Skeletal muscle satellite cell (primary cell): Measurements from ENCODE around the gene PPP4R1.

Source experiments
- H3K27me3 ChIP-seq: 2 replicates; pipeline ENCODE4 v1.7.0; 2013; ENCODE audit warnings: low read length; ENCODE audit not compliant: control insufficient read depth, insufficient read depth
- H3K36me3 ChIP-seq: 2 replicates; pipeline ENCODE4 v1.7.0; 2013; ENCODE audit warnings: mild to moderate bottlenecking, control low read depth, low read length; ENCODE audit not compliant: insufficient read depth
- H3K4me1 ChIP-seq: 2 replicates; pipeline ENCODE4 v1.7.0; 2013; ENCODE audit warnings: low read length; ENCODE audit not compliant: control insufficient read depth, insufficient read depth
- H3K4me2 ChIP-seq: 2 replicates; pipeline ENCODE4 v1.7.0; 2013; ENCODE audit warnings: mild to moderate bottlenecking, low read length
- H3K4me3 ChIP-seq: 2 replicates; pipeline ENCODE4 v1.7.0; 2013; ENCODE audit warnings: low read length
- H3K9ac ChIP-seq: 2 replicates; pipeline ENCODE4 v1.7.0; 2013; ENCODE audit warnings: mild to moderate bottlenecking, low read depth, low read length, moderate library complexity
- H3K9me3 ChIP-seq: replicated peaks from 2 replicates; pipeline ENCODE4 v1.7.0; 2013; ENCODE audit warnings: mild to moderate bottlenecking, control low read depth, low read length

The PPP4R1 gene

DNA sequence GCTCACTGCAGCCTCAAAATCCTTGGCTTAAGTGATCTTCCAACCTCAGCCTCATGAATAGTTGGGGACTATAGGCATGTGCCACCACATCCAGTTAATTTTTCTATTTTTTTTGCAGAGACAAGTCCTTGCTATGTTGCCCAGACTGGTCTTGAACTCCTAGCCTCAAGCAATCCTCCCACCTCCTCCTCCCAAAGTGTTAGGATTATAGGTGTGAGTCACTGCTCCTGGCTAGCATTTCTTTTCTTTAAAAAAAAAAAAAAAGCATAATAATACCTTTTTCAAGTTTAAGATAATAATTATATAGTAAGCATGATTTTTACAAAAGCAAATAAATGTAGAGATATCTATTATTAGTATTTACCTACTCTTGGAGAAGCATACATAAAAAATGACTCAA, 36.1 kb downstream of the PPP4R1 start:
- peaks cover 63% of the 10 kb centered on the region for H3K36me3 ChIP-seq
- H3K4me1 ChIP-seq: peaks cover 5% of the 10 kb centered on the region
- no peaks in the 10 kb centered on the region for H3K9me3 ChIP-seq

DNA sequence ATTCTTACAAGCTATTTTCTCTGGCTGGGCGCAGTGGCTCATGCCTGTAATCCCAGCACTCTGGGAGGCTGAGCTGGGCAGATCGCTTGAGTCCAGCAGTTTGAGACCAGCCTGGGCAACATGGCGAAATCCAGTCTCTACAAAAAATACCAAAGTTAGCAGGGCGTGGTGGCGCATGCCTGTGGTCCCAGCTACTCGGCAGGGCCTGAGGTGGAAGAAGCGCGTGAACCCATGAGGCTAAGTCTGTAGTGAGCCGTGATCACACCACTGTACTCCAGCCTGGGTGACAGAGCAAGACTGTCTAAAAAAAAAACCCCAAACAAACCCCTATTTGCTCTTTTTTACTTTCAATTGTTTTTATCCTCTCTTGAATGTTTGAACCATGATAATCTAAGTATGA, 37.0 kb downstream of the PPP4R1 start:
- H3K4me1 ChIP-seq: peaks cover 5% of the 10 kb centered on the region
- H3K9ac ChIP-seq: no peak overlapping the region
- H3K4me3 ChIP-seq: no peak overlapping the region
- no peak overlapping the region for H3K4me2 ChIP-seq
- no peaks in the 10 kb centered on the region for H3K9me3 ChIP-seq
- no peaks in the 10 kb centered on the region for H3K27me3 ChIP-seq
- peaks cover 70% of the 10 kb centered on the region for H3K36me3 ChIP-seq

More for the DNA sequence above, 36.1 kb downstream of the PPP4R1 start:
- no peak overlapping the region for H3K4me2 ChIP-seq
- H3K9ac ChIP-seq: no peak overlapping the region
- no peak overlapping the region for H3K4me3 ChIP-seq
- H3K27me3 ChIP-seq: no peaks in the 10 kb centered on the region

DNA sequence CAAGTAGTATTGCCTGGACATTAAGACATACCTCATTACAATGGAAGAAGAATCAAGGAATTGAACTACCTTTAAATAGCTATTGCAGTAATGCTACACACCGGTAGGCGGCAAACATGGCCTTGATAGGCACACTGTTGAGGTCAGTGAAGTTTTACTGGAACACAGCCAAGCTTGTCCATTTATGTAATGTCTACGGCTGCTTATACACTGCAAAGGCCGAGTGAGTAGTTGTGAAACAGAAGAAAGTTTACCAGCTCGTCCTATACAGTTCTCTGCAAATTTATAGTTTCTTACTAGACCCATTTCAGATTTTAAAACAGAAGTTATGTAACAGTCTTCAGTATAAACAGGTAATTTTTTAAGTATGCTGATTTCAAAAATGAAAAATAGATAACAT, 38.8 kb downstream of the PPP4R1 start:
- peak overlapping the region; percentile 9 for H3K4me2 ChIP-seq
- peaks cover 68% of the 10 kb centered on the region for H3K36me3 ChIP-seq
- no peaks in the 10 kb centered on the region for H3K9me3 ChIP-seq
- H3K4me3 ChIP-seq: no peak overlapping the region
- no peak overlapping the region for H3K9ac ChIP-seq
- H3K27me3 ChIP-seq: no peaks in the 10 kb centered on the region
- H3K4me1 ChIP-seq: peaks cover 5% of the 10 kb centered on the region

DNA sequence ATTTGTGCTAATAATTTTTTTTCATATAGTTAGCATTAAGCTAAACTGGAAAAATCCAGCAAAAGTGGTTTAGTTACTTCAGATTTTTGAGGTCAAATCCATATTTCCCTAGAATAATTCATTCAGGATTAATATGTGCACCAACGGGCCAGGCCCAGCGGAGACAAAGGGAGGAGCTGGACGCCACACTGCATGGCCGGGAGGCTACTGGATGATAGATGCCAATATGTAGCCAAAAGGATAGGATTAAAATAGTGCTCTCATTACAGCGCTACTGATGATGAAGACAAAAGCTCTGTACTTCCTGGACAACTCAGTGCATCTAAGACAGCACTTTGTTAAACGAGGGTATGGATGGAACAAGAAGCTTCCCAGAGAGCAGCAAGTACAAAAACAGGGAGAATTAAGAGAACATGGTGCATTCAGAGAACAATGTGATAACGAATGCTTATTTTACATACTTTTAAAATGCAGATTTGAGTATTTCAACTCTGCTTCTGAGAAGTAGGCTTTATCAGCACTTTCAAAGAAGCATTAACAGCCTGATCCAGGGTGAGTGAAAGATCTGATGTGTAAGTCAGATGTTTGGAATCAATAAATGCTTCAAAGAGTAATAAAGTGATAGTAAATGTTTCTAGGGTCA, 39.8 kb downstream of the PPP4R1 start:
- Histone ChIP-seq H3K27me3 (no peaks in the 10 kb centered on the region), H3K4me3 (no peak overlapping the region), H3K4me1 (peaks cover 5% of the 10 kb centered on the region), H3K36me3 (peaks cover 73% of the 10 kb centered on the region), H3K9ac (no peak overlapping the region), H3K9me3 (no peaks in the 10 kb centered on the region), H3K4me2 (no peak overlapping the region)

DNA sequence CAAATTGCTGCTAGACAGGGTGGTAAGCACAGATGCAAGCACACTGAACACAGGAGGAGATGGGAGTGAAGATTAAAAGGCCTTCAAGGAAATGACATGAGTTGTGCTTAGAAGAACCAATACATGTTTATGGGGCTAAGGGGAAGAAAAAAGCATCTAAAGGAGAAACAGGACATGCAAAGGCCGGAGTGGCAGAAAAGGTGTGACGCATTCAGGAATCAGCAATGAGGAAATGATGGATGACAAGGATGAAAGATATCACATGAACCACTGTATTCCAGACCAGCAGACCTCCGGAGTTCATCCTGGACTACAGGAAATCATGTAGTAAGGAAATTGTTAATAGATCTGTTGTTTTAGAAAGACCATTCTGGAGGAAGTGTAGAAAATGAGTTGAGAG, 42.8 kb downstream of the PPP4R1 start:
- H3K36me3 ChIP-seq: peaks cover 76% of the 10 kb centered on the region
- no peak overlapping the region for H3K4me2 ChIP-seq
- no peak overlapping the region for H3K4me3 ChIP-seq
- H3K4me1 ChIP-seq: peaks cover 5% of the 10 kb centered on the region
- H3K27me3 ChIP-seq: no peaks in the 10 kb centered on the region
- H3K9ac ChIP-seq: no peak overlapping the region
- H3K9me3 ChIP-seq: no peaks in the 10 kb centered on the region

DNA sequence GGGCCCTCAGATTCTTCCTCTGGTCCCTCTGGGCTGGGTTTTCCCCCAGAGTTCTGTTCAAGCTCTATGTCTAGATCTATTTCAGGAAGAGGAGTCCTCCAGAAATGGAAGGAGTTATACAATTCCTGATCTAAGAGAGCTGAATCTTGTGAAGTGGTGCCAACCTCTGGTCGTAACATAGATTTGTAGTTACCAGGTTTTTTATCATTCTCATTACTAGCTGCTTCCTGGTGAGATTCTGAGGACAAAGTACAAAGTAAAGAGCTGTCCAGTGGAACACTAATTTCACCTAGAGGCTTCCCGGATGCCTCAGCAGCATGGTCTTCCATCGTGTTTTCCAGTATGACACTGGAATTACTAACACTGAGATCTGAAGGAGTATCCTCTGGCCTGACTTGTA, 44.1 kb downstream of the PPP4R1 start:
- peaks cover 75% of the 10 kb centered on the region for H3K36me3 ChIP-seq
- no peak overlapping the region for H3K9ac ChIP-seq
- H3K27me3 ChIP-seq: no peaks in the 10 kb centered on the region
- no peak overlapping the region for H3K4me2 ChIP-seq
- H3K9me3 ChIP-seq: no peaks in the 10 kb centered on the region
- H3K4me1 ChIP-seq: no peaks in the 10 kb centered on the region
- H3K4me3 ChIP-seq: no peak overlapping the region

DNA sequence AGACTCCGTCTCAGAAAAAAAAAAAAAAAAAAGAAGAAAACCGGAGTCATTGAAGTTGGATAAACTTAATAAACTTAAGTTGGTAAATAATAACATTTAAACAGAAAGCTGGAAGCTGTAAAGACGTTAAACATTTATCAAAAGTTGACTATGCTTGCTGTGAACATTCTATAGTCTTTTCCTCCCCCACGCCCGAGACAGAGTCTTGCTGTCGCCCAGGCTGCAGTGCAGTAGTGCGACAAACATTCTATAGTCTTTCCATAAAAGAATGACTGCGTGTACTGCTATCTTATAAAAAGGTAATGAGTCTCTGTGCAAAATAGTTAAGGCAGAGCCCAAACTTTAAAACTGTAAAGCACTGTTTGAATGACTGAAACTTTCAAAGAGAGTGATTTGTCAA, 45.2 kb downstream of the PPP4R1 start:
- Histone ChIP-seq H3K9me3 (no peaks in the 10 kb centered on the region), H3K27me3 (no peaks in the 10 kb centered on the region), H3K36me3 (peaks cover 70% of the 10 kb centered on the region), H3K9ac (no peak overlapping the region), H3K4me3 (no peak overlapping the region), H3K4me1 (no peaks in the 10 kb centered on the region), H3K4me2 (no peak overlapping the region)

DNA sequence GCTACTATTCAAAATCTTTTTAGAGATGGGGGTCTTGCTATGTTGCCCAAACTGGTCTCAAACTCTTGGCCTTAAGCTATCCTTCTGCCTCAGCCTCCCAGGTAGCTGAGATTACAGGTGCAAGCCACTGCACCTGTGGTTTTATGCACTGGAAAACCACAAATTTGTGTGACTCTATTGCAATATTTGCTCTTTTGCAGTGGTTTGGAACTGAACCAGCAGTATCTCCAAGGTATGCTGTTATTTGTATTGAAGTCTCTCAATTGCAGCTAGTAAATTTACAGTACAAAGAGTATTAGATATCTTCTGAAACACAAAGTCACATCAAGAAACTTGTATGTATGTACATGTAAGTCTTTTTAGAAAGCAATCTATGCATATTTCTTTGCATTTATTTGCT, 46.2 kb downstream of the PPP4R1 start:
- no peaks in the 10 kb centered on the region for H3K4me1 ChIP-seq
- H3K36me3 ChIP-seq: peaks cover 71% of the 10 kb centered on the region
- H3K4me3 ChIP-seq: no peak overlapping the region
- H3K4me2 ChIP-seq: no peak overlapping the region
- H3K27me3 ChIP-seq: no peaks in the 10 kb centered on the region
- H3K9ac ChIP-seq: no peak overlapping the region
- H3K9me3 ChIP-seq: no peaks in the 10 kb centered on the region

DNA sequence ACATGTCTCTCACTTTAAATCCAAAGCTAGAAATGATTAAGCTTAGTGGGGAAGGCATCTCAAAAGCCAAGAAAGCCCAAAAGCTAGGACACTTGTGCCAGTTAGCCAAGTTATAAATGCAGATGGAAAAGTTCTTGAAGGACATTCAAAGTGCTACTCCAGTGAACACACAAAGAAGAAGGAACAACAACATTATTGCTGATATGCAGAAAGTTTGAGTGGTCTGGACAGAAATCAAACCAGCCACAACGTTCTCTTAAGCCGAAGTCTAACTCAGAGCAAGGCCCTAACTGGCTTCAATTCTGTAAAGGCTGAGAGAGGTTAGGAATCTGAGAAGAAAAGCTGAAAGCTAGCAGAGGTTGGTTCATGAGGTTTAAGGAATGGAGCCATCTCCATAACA, 49.0 kb downstream of the PPP4R1 start:
- H3K4me2 ChIP-seq: no peak overlapping the region
- H3K27me3 ChIP-seq: no peaks in the 10 kb centered on the region
- no peaks in the 10 kb centered on the region for H3K4me1 ChIP-seq
- H3K9ac ChIP-seq: no peak overlapping the region
- H3K9me3 ChIP-seq: no peaks in the 10 kb centered on the region
- peaks cover 69% of the 10 kb centered on the region for H3K36me3 ChIP-seq
- H3K4me3 ChIP-seq: no peak overlapping the region

DNA sequence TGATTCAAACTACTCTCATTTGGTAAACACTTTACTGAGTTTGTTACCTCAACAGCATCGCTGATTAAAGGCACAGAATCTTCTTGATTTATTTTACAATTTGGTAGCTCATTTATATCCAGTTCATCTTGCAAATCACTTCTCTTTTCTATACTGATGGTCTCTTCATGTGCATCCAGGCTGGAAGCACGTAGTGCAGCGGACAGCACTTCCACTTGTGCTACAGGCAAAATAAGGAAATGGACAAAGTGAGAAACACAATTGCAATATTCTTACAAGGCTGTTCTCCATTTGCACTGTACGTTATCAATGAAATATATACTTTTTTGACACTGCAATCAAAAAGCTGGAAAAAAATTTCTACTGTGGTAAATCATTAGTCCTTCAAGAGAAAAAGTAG, 51.0 kb downstream of the PPP4R1 start:
- Histone ChIP-seq H3K27me3 (no peaks in the 10 kb centered on the region), H3K4me1 (no peaks in the 10 kb centered on the region), H3K9me3 (no peaks in the 10 kb centered on the region), H3K4me3 (no peak overlapping the region), H3K4me2 (no peak overlapping the region), H3K36me3 (peaks cover 77% of the 10 kb centered on the region), H3K9ac (no peak overlapping the region)

DNA sequence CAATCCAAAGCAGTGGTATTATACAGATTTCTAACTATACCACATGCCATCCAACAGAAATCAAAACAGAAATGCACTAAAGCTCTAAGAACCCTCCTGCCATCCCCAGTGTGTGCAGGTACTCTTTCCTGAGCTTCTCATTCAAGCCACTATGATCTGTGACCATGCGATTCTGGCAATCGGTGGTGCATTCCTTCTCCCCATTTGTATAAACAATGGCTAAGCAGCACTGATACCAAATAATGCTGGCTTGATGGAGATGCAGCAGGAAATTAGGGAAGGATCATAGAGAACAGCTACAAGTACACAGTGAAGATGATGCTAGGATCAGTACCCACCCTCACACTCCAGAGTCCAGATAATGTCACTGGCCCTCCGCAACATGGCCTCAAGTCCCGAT, 51.8 kb downstream of the PPP4R1 start:
- Histone ChIP-seq H3K4me3 (no peak overlapping the region), H3K9ac (no peak overlapping the region), H3K36me3 (peaks cover 76% of the 10 kb centered on the region), H3K27me3 (no peaks in the 10 kb centered on the region), H3K4me2 (no peak overlapping the region), H3K9me3 (no peaks in the 10 kb centered on the region), H3K4me1 (no peaks in the 10 kb centered on the region)

DNA sequence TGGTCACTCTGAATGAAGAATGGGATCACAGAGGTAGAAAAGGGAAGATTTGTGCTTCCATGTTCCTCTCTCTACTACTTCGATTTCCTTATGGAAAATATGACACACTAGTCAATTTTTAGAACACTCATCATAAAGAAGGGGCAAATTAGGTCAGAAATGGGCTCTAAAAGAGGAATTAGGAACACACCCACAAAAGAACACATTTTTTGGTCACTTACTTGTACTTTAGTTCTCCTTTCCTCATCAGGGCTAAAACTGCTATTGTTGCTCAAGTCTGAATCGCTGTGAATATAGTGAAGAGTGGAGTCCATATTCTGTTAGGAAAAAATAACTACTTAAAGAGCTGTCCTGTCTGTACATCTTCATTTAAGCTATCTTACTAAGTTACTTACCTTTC, 52.6 kb downstream of the PPP4R1 start:
- Histone ChIP-seq H3K4me1 (no peaks in the 10 kb centered on the region), H3K9ac (no peak overlapping the region), H3K27me3 (no peaks in the 10 kb centered on the region), H3K36me3 (peaks cover 76% of the 10 kb centered on the region), H3K4me3 (no peak overlapping the region), H3K9me3 (no peaks in the 10 kb centered on the region), H3K4me2 (no peak overlapping the region)
